GM18511 (cell line): ENCODE results near the gene PTK7.
A peak's percentile ranks its signal among the peaks of the same experiment; 100 is the strongest.

Experiments used
- ATAC-seq: cut with Tn5 transposase; IDR thresholded peaks from one replicate; pipeline ENCODE4 v1.9.1; 2021; ENCODE audit warnings: mild to moderate bottlenecking, moderate library complexity; ENCODE audit not compliant: unreplicated experiment

Gene PTK7

GRCh38 chr6:43142101-43142500, 66.0 kb downstream of the PTK7 start:
- no peak for ATAC-seq

- peak; percentile 75 for ATAC-seq
Observed at GRCh38 chr6:43143235-43144128, 67.4 kb downstream of the PTK7 start.

GRCh38 chr6:43144879-43145278, 68.8 kb downstream of the PTK7 start:
- ATAC-seq: no peak

- no peak for ATAC-seq
Observed at GRCh38 chr6:43146261-43146660, 70.1 kb downstream of the PTK7 start.

- ATAC-seq: no peak
Observed at GRCh38 chr6:43146709-43147688, 70.9 kb downstream of the PTK7 start.

- ATAC-seq: no peak
Observed at GRCh38 chr6:43147691-43148477, 71.8 kb downstream of the PTK7 start.

GRCh38 chr6:43149265-43149664, 73.2 kb downstream of the PTK7 start:
- no peak for ATAC-seq

GRCh38 chr6:43150051-43150751, 74.1 kb downstream of the PTK7 start:
- no peak for ATAC-seq

- no peak for ATAC-seq
Observed at GRCh38 chr6:43159599-43159998, 83.5 kb downstream of the PTK7 start.

- ATAC-seq: no peak
Observed at GRCh38 chr6:43163899-43164298, 87.8 kb downstream of the PTK7 start.

- ATAC-seq: no peak
Observed at GRCh38 chr6:43170417-43170930, 94.4 kb downstream of the PTK7 start.

- ATAC-seq: peak; percentile 61
Observed at GRCh38 chr6:43170931-43171706, 95.0 kb downstream of the PTK7 start, which contains the start of gene SRF. SRF (plus strand) TSS chr6:43171269; CDS start chr6:43171657, 388 bp downstream.

GRCh38 chr6:43171707-43172103, 95.6 kb downstream of the PTK7 start:
- no peak for ATAC-seq

- ATAC-seq: no peak
Observed at GRCh38 chr6:43172104-43173007, 96.2 kb downstream of the PTK7 start.

- no peak for ATAC-seq
Observed at GRCh38 chr6:43173591-43174262, 97.6 kb downstream of the PTK7 start.

- peak; percentile 70 for ATAC-seq
Observed at GRCh38 chr6:43174263-43175112, 98.4 kb downstream of the PTK7 start.
